SH-SY5Y (cell line): ENCODE data around the gene XBP1.

Experiments used
- GATA2 ChIP-seq: IDR thresholded peaks from 2 replicates; pipeline ENCODE4 v1.6.1; 2011; ENCODE audit warnings: mild to moderate bottlenecking, low read depth, low read length
- GATA3 ChIP-seq: IDR thresholded peaks from 2 replicates; pipeline ENCODE4 v1.6.1; 2011; ENCODE audit warnings: low read depth, mild to moderate bottlenecking, low read length, moderate library complexity

DNA sequence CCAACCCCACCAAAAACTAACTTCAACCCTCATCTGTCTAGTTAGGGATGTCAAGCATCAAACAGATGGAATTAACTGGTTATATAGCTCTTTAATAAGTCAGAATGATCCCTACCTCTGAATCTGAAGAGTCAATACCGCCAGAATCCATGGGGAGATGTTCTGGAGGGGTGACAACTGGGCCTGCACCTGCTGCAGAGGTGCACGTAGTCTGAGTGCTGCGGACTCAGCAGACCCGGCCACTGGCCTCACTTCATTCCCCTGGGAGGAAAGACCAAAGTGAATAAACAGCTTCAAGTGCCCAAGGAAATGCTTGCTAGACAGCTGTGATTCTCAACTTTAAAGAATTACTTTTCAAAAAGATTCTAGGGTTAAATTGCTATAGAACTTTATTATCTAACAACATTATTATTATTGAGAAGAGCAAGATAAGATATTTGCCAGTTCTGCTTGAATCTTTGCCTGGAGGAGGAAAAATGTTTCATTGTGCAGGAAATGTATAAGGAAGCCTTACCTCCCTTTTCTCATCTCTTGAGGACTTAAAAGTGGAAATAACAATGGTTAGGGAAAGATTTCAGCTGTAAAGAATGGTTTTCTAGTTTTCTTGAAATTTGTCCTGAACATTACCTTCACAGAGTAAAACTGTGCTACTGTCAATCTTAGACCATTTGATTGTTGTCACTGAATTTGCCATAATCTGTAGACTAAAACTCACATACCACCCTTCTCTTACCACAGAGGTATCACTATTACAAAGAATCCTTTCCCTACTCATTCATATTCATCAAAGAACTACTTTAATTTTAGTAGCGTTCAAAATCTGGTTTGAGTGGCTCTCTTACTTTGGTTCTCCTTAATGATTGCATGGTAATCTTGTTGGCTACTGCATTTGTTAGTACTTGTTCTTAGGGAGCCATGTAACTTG, 4.2 kb downstream of the XBP1 start:
- TF ChIP-seq GATA2 (no peak), GATA3 (no peak)
